ENCODE data around the gene ATP11A. TPM values are rescaled to one million over a fixed set of nuclear protein-coding genes. Genes with fewer than 3 reads are reported as not detected.

ATP11A gene
- total RNA-seq, 2 donors from 2014 or later = 15.8 to 19.6 TPM

DNA sequence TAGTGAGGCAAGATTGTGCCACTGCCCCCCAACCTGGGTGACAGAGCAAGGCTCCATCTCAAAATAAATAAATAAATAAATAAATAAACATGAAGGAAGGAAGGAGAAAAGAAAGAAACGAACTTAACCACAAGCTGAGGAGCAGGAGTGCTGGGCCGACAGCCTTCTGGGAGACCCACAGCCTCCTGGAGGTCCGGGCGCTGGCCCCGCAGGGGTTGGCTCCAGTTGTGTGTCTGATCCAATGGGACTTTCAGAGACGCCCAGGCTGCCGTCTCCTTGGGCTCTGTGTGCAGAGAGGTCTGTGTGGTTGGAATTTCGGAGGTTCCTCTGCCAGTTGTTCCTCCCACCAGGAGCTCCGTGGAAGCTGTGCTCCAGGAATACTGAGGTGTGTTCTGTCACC is 243.1 kb downstream of the ATP11A start:
- DNase-seq = no peak
- Histone ChIP-seq H3K27me3 (no peaks in the 10 kb centered on the region), H3K36me3 (no peaks in the 10 kb centered on the region), H3K4me1 (peaks cover 13% of the 10 kb centered on the region), H3K27ac (no peak overlapping the region), H3K4me3 (no peak overlapping the region), H3K9me3 (no peaks in the 10 kb centered on the region), H3K9ac (ENCODE audit: low read depth in 2 of 2, low read length in 2 of 2) (no peak overlapping the region)
- intact Hi-C loops (cut with DNase I) = no loop called here
- TF ChIP-seq, protein P1, sequence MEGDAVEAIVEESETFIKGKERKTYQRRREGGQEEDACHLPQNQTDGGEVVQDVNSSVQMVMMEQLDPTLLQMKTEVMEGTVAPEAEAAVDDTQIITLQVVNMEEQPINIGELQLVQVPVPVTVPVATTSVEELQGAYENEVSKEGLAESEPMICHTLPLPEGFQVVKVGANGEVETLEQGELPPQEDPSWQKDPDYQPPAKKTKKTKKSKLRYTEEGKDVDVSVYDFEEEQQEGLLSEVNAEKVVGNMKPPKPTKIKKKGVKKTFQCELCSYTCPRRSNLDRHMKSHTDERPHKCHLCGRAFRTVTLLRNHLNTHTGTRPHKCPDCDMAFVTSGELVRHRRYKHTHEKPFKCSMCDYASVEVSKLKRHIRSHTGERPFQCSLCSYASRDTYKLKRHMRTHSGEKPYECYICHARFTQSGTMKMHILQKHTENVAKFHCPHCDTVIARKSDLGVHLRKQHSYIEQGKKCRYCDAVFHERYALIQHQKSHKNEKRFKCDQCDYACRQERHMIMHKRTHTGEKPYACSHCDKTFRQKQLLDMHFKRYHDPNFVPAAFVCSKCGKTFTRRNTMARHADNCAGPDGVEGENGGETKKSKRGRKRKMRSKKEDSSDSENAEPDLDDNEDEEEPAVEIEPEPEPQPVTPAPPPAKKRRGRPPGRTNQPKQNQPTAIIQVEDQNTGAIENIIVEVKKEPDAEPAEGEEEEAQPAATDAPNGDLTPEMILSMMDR (IDR thresholded peaks at IDR 0.05) = no peak

DNA sequence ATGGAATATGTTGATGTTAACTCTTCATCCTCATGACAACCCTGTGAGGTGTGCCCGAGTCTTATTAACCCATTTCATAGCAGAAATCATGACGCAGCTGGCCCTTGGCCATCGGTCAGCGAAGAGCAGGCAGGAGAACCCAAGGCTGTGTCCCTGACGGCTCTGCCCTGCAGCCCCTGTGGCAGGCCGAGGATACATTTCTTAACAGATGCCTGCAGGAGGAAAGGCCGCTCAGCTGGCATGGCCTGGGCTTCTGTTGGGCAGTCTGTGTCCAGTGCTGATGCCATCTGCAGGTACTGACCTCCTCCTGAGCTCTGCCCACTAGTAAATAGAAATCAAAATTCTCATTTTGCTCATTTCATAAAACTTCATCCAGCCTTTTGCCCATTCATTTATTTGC is 243.8 kb downstream of the ATP11A start:
- H3K4me1 ChIP-seq = peaks cover 13% of the 10 kb centered on the region
- no peaks in the 10 kb centered on the region for H3K27me3 ChIP-seq
- no peak overlapping the region for H3K27ac ChIP-seq
- no peak overlapping the region for H3K9ac ChIP-seq (ENCODE audit: low read depth in 2 of 2, low read length in 2 of 2)
- TF ChIP-seq, protein P1 (IDR thresholded peaks at IDR 0.05) = no peak
- DNase-seq = no peak
- intact Hi-C loops (cut with DNase I) = no loop called here
- H3K9me3 ChIP-seq = no peaks in the 10 kb centered on the region
- no peaks in the 10 kb centered on the region for H3K36me3 ChIP-seq
- H3K4me3 ChIP-seq = no peak overlapping the region

DNA sequence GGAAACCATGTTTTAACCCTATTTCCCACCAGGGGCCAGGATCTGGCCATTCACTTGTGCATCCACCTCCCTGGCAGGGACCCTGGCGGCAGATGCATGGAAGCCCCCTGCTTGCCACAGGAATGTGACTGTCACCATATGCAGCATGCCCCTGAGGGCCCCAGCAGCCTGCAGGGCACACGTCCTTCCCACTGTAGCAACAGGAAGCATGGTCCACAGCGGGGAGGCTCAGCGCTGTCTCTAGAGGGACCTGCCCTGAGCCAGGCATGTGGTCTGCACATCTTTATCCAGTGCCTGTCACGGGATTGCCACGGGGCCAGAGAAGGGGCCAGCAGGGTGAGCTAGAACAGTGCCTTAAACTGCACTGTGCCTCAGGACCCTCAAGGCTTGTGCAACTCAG is 244.2 kb downstream of the ATP11A start:
- intact Hi-C loops (cut with DNase I) = no loop called here

More for the DNA sequence above, 244.2 kb downstream of the ATP11A start:
- TF ChIP-seq, protein P1 (IDR thresholded peaks at IDR 0.05) = no peak
- H3K9ac ChIP-seq (ENCODE audit: low read depth in 2 of 2, low read length in 2 of 2) = no peak overlapping the region
- H3K9me3 ChIP-seq = no peaks in the 10 kb centered on the region
- peaks cover 13% of the 10 kb centered on the region for H3K4me1 ChIP-seq
- H3K4me3 ChIP-seq = no peak overlapping the region
- no peaks in the 10 kb centered on the region for H3K27me3 ChIP-seq
- no peak overlapping the region for H3K27ac ChIP-seq
- no peaks in the 10 kb centered on the region for H3K36me3 ChIP-seq
- no peak for DNase-seq

Other genes with a start within 250 kb of the ATP11A start
- 10 to 100 TPM; 24.9 to 39.4 TPM for gene TUBGCP3, start 101.9 kb upstream of the ATP11A start, total RNA-seq

All from colonic mucosa (tissue), 4 donors.